ENCODE data around the gene EMP2.

Gene EMP2

GRCh38 chr16:10485698-10486382, 94.6 kb downstream of the EMP2 start:
- DNase-seq (ENCODE audit: low spot score) = no peak

- DNase-seq (ENCODE audit: low spot score) = no peak
These were observed 95.2 kb downstream of the EMP2 start for GRCh38 chr16:10485159-10485558.

- no peak for DNase-seq (ENCODE audit: low spot score)
These were observed 100.2 kb downstream of the EMP2 start for GRCh38 chr16:10480151-10480550.

Data from Ammon's horn (tissue), 1 donor.